ENCODE measurements around the gene SLC35F4. TPM values are rescaled to one million over a fixed set of nuclear protein-coding genes. Genes with fewer than 3 reads are reported as not detected.
"Not testable (repeated sequence)": the region's sequence is repeated elsewhere in the genome, so short reads cannot be mapped to it uniquely, and the experiment has no call there.

Gene SLC35F4
- total RNA-seq, 1 experiment from 2014 or later: not detected

DNA sequence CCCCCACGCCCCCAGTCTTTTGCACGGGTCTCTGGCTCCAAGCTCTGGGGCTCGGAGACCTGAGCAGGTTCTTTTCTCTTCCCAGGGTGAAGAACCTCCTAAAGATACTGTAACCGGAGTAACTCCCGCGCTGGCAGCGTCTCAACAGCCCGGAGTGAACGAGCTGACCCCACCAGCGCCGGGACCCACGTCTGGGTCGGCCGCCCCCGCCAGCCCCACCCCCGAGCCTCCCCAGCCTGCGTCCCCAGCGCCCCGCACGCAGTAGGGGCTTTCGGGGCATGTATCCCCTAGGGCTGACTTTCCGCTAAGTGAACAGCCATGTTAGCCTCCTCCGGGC lies 858 bp downstream of the SLC35F4 start:
- no peaks in the 10 kb centered on the region for H3K9me3 ChIP-seq (ENCODE audit: low read length)
- H3K27ac ChIP-seq (ENCODE audit: low read length): no peak overlapping the region
- H3K79me2 ChIP-seq (ENCODE audit: low read length): no peaks in the 10 kb centered on the region
- peaks cover 55% of the 10 kb centered on the region for H3K27me3 ChIP-seq (ENCODE audit: low read length)
- H3K9me2 ChIP-seq (replicated peaks; ENCODE audit: low read length): no peaks in the 10 kb centered on the region
- no TSS peak for BruUV-seq (replicated peaks)
- H3K36me3 ChIP-seq (ENCODE audit: low read depth, low read length): no peaks in the 10 kb centered on the region
- TF ChIP-seq, protein P1, sequence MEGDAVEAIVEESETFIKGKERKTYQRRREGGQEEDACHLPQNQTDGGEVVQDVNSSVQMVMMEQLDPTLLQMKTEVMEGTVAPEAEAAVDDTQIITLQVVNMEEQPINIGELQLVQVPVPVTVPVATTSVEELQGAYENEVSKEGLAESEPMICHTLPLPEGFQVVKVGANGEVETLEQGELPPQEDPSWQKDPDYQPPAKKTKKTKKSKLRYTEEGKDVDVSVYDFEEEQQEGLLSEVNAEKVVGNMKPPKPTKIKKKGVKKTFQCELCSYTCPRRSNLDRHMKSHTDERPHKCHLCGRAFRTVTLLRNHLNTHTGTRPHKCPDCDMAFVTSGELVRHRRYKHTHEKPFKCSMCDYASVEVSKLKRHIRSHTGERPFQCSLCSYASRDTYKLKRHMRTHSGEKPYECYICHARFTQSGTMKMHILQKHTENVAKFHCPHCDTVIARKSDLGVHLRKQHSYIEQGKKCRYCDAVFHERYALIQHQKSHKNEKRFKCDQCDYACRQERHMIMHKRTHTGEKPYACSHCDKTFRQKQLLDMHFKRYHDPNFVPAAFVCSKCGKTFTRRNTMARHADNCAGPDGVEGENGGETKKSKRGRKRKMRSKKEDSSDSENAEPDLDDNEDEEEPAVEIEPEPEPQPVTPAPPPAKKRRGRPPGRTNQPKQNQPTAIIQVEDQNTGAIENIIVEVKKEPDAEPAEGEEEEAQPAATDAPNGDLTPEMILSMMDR (conservative IDR thresholded peaks at IDR 0.05; ENCODE audit: low read depth, low read length): no peak
- TF ChIP-seq EZH2phosphoT487 (IDR thresholded peaks at IDR 0.05; ENCODE audit: borderline replicate concordance, low read length) (no peak), EZH2 (IDR thresholded peaks at IDR 0.05; ENCODE audit: low read length, unreplicated experiment) (no peak)
- H3K4me3 ChIP-seq (ENCODE audit: low read length): no peak overlapping the region
- intact Hi-C loops (cut with micrococcal nuclease): no loop called here
- no peak for ATAC-seq
- POLR2A ChIA-PET (ENCODE audit: unreplicated experiment): interaction anchor here (0.6 kb wide), 1 partner anchor 330 kb away, joined by 7 read pairs; no protein-coding TSS in a partner anchor
- H3K4me2 ChIP-seq (ENCODE audit: low read length): no peak overlapping the region
- H4K20me1 ChIP-seq (ENCODE audit: low read length): no peaks in the 10 kb centered on the region
- no peak overlapping the region for H3K9ac ChIP-seq (ENCODE audit: low read length)
- no peaks in the 10 kb centered on the region for H3F3A ChIP-seq (ENCODE audit: low read length, unreplicated experiment)
- CTCF ChIA-PET: no interaction called here
- no peak overlapping the region for H2AFZ ChIP-seq (ENCODE audit: low read length)
- no peak for DNase-seq
- H3K4me1 ChIP-seq (ENCODE audit: insufficient read depth, low read length): no peaks in the 10 kb centered on the region

DNA sequence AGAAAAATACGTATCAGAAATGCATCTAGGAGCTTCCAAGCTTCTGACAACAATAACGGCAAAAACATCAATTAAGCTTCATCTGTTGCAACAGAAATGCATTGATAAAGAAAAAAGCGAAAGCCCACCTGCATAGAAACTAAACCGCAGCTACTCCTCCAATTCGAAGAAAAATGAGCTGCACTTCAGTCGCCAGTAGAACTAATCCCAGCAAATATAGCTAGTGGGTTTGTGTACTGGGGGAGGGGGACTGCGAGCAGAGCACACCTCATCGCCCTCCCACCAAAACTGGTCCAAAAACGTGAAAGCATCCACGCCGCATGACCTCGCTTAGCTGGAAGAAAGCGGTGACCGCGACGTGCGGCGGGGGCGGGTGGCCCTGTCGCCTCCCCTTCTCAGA lies 1.2 kb downstream of the SLC35F4 start:
- no TSS peak for BruUV-seq (replicated peaks)
- Histone ChIP-seq H3K4me2 (ENCODE audit: low read length) (no peak overlapping the region), H3K9me2 (replicated peaks; ENCODE audit: low read length) (no peaks in the 10 kb centered on the region), H3F3A (ENCODE audit: low read length, unreplicated experiment) (no peaks in the 10 kb centered on the region), H3K4me3 (ENCODE audit: low read length) (no peak overlapping the region), H3K9me3 (ENCODE audit: low read length) (no peaks in the 10 kb centered on the region), H2AFZ (ENCODE audit: low read length) (no peak overlapping the region), H3K36me3 (ENCODE audit: low read depth, low read length) (no peaks in the 10 kb centered on the region), H3K79me2 (ENCODE audit: low read length) (no peaks in the 10 kb centered on the region), H3K9ac (ENCODE audit: low read length) (no peak overlapping the region), H3K27me3 (ENCODE audit: low read length) (peaks cover 59% of the 10 kb centered on the region), H4K20me1 (ENCODE audit: low read length) (no peaks in the 10 kb centered on the region), H3K4me1 (ENCODE audit: insufficient read depth, low read length) (no peaks in the 10 kb centered on the region), H3K27ac (ENCODE audit: low read length) (no peak overlapping the region)
- ATAC-seq: no peak
- POLR2A ChIA-PET (ENCODE audit: unreplicated experiment): interaction anchor here (0.6 kb wide), 1 partner anchor 330 kb away, joined by 7 read pairs; no protein-coding TSS in a partner anchor
- intact Hi-C loops (cut with micrococcal nuclease): no loop called here
- TF ChIP-seq, protein P1 (conservative IDR thresholded peaks at IDR 0.05; ENCODE audit: low read depth, low read length): no peak
- TF ChIP-seq EZH2 (IDR thresholded peaks at IDR 0.05; ENCODE audit: low read length, unreplicated experiment) (no peak), EZH2phosphoT487 (IDR thresholded peaks at IDR 0.05; ENCODE audit: borderline replicate concordance, low read length) (no peak)
- no peak for DNase-seq
- CTCF ChIA-PET: interaction anchor here (0.6 kb wide), 1 partner anchor 121 kb away, joined by 5 read pairs; no protein-coding TSS in a partner anchor

DNA sequence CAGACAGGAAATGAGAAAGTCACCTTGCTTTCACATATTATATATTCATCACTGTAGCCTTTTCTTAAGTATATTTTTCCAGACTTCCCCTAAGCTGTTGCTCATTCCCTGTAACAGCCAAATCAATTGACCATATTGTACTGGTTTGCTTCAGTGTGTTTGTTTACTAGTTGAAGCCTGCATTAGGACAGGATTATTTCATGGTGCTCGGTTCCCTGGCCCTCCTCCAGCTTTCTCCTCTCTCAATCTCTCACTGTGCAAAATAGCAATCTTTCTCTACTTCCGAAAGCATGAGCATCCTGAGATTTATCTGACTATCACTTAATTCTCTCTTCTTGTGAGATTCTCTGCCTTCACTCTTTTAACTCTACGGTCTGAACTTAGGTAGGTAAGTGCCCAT lies 2.4 kb downstream of the SLC35F4 start:
- H3F3A ChIP-seq (ENCODE audit: low read length, unreplicated experiment): no peaks in the 10 kb centered on the region
- peaks cover 66% of the 10 kb centered on the region for H3K27me3 ChIP-seq (ENCODE audit: low read length)
- ChIA-PET CTCF (no interaction called here), POLR2A (ENCODE audit: unreplicated experiment) (no interaction called here)
- H3K36me3 ChIP-seq (ENCODE audit: low read depth, low read length): no peaks in the 10 kb centered on the region
- H3K9ac ChIP-seq (ENCODE audit: low read length): no peak overlapping the region
- ATAC-seq (no peak), DNase-seq (no peak)
- no peaks in the 10 kb centered on the region for H4K20me1 ChIP-seq (ENCODE audit: low read length)
- no TSS peak for BruUV-seq (replicated peaks)
- H3K4me1 ChIP-seq (ENCODE audit: insufficient read depth, low read length): no peaks in the 10 kb centered on the region
- TF ChIP-seq EZH2 (IDR thresholded peaks at IDR 0.05; ENCODE audit: low read length, unreplicated experiment) (no peak), EZH2phosphoT487 (IDR thresholded peaks at IDR 0.05; ENCODE audit: borderline replicate concordance, low read length) (no peak)
- TF ChIP-seq, protein P1 (conservative IDR thresholded peaks at IDR 0.05; ENCODE audit: low read depth, low read length): no peak
- no peak overlapping the region for H3K4me3 ChIP-seq (ENCODE audit: low read length)
- no peaks in the 10 kb centered on the region for H3K9me3 ChIP-seq (ENCODE audit: low read length)
- H3K4me2 ChIP-seq (ENCODE audit: low read length): no peak overlapping the region
- no peak overlapping the region for H2AFZ ChIP-seq (ENCODE audit: low read length)
- no peaks in the 10 kb centered on the region for H3K79me2 ChIP-seq (ENCODE audit: low read length)
- H3K9me2 ChIP-seq (replicated peaks; ENCODE audit: low read length): no peaks in the 10 kb centered on the region
- intact Hi-C loops (cut with micrococcal nuclease): no loop called here
- H3K27ac ChIP-seq (ENCODE audit: low read length): no peak overlapping the region

DNA sequence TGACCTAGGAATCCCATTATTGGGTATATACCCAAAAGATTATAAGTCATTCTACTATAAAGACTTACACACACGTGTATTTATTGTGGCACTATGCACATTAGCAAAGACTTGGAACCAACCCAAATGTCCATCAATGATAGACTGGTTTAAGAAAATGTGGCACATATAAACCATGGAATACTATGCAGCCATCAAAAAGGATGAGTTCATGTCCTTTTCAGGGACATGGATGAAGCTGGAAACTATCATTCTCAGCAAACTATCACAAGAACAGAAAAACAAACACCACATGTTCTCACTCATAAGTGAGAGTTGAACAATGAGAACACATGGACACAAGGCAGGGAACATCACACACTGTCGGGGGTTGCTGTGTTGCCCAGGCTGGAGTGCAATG lies 10.2 kb downstream of the SLC35F4 start:
- POLR2A ChIA-PET (ENCODE audit: unreplicated experiment); CTCF ChIA-PET: not testable (repeated sequence)

More for the DNA sequence above, 10.2 kb downstream of the SLC35F4 start:
- H3K4me2 ChIP-seq (ENCODE audit: low read length); intact Hi-C loops (cut with micrococcal nuclease); H2AFZ ChIP-seq (ENCODE audit: low read length); H3K9me3 ChIP-seq (ENCODE audit: low read length); H3K9ac ChIP-seq (ENCODE audit: low read length); H3K27ac ChIP-seq (ENCODE audit: low read length); H3K79me2 ChIP-seq (ENCODE audit: low read length); H3K36me3 ChIP-seq (ENCODE audit: low read depth, low read length); H3K9me2 ChIP-seq (replicated peaks; ENCODE audit: low read length); H4K20me1 ChIP-seq (ENCODE audit: low read length); BruUV-seq (replicated peaks); H3F3A ChIP-seq (ENCODE audit: low read length, unreplicated experiment); DNase-seq; H3K4me3 ChIP-seq (ENCODE audit: low read length); ATAC-seq; H3K4me1 ChIP-seq (ENCODE audit: insufficient read depth, low read length): not testable (repeated sequence)
- peaks cover 43% of the 10 kb centered on the region for H3K27me3 ChIP-seq (ENCODE audit: low read length)
